NB4 (cell line): ENCODE measurements around the gene LST1.

ENCODE experiments used
- MYC ChIP-seq: IDR thresholded peaks from 2 replicates; pipeline ENCODE4 v1.6.1; 2011; ENCODE audit warnings: low read depth, low read length
- TF ChIP-seq, protein P1 (sequence below): IDR thresholded peaks from one replicate; pipeline ENCODE4 v1.5.1; 2012; ENCODE audit warnings: low read depth, low read length

DNA sequence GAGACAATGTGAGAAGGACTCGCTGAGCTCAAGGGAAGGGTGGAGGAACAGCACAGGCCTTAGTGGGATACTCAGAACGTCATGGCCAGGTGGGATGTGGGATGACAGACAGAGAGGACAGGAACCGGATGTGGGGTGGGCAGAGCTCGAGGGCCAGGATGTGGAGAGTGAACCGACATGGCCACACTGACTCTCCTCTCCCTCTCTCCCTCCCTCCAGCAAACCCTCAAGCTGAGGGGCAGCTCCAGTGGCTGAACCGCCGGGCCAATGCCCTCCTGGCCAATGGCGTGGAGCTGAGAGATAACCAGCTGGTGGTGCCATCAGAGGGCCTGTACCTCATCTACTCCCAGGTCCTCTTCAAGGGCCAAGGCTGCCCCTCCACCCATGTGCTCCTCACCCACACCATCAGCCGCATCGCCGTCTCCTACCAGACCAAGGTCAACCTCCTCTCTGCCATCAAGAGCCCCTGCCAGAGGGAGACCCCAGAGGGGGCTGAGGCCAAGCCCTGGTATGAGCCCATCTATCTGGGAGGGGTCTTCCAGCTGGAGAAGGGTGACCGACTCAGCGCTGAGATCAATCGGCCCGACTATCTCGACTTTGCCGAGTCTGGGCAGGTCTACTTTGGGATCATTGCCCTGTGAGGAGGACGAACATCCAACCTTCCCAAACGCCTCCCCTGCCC lies 9.0 kb upstream of the LST1 start:
- TF ChIP-seq, protein P1, sequence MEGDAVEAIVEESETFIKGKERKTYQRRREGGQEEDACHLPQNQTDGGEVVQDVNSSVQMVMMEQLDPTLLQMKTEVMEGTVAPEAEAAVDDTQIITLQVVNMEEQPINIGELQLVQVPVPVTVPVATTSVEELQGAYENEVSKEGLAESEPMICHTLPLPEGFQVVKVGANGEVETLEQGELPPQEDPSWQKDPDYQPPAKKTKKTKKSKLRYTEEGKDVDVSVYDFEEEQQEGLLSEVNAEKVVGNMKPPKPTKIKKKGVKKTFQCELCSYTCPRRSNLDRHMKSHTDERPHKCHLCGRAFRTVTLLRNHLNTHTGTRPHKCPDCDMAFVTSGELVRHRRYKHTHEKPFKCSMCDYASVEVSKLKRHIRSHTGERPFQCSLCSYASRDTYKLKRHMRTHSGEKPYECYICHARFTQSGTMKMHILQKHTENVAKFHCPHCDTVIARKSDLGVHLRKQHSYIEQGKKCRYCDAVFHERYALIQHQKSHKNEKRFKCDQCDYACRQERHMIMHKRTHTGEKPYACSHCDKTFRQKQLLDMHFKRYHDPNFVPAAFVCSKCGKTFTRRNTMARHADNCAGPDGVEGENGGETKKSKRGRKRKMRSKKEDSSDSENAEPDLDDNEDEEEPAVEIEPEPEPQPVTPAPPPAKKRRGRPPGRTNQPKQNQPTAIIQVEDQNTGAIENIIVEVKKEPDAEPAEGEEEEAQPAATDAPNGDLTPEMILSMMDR = no peak
- TF ChIP-seq MYC = peak; percentile 58
